SK-N-SH (cell line): Measurements from ENCODE around the gene FBN1. TPM values are rescaled to one million over a fixed set of nuclear protein-coding genes. Genes with fewer than 3 reads are reported as not detected.

Experiments
- CTCF ChIA-PET: fragments of 300-600, 350-600 bp; formaldehyde crosslinking; extraction: SDS; loops from one replicate; lab custom pipeline; 2021; lab: Yijun Ruan, JAX
- POLR2A ChIA-PET: fragments of 350-600 bp; sonication (Branson Sonifier 250); formaldehyde crosslinking; extraction: SDS; loops from one replicate; lab custom pipeline; 2020; ENCODE audit warnings: antibody characterized with exemption, inconsistent platforms; lab: Yijun Ruan, JAX
- DNase-seq: peaks from one replicate; pipeline ENCODE4 v3.0.0; 2012
- H2AFZ ChIP-seq: fragments of 200-600 bp; sonication (generic); 2 replicates; pipeline ENCODE4 v1.8.1; 2016; ENCODE audit warnings: antibody characterized with exemption, mild to moderate bottlenecking, low read depth
- H3F3A ChIP-seq: fragments of 200-600 bp; sonication (generic); replicated peaks from 2 replicates; pipeline ENCODE3; 2016; ENCODE audit warnings: antibody characterized with exemption, mild to moderate bottlenecking; ENCODE audit not compliant: insufficient read depth
- H3K27ac ChIP-seq, 2 experiments: fragments of 200-500 bp in 1 of 2; fragments of 200-600 bp in 1 of 2; sonication (Bioruptor generic) in 1 of 2; sonication (generic), shearing (Covaris generic) in 1 of 2; 2 replicates each; pipeline versions ENCODE4 v1.5.1 to v1.6.1; 2014 to 2016; ENCODE audit warnings: low read depth in 2 of 2, inconsistent platforms in 1 of 2, low read length in 1 of 2, mild to moderate bottlenecking in 1 of 2, mixed read lengths in 1 of 2
- H3K27me3 ChIP-seq: fragments of 200-600 bp; sonication (generic), shearing (Covaris generic); 2 replicates; pipeline ENCODE4 v1.6.1; 2016; ENCODE audit warnings: mixed run types; ENCODE audit not compliant: insufficient read depth
- H3K36me3 ChIP-seq, 2 experiments: fragments of 200-500 bp in 1 of 2; fragments of 200-600 bp in 1 of 2; sonication (Bioruptor generic) in 1 of 2; sonication (generic) in 1 of 2; replicated peaks in 1 of 2; 2 replicates each; pipeline versions ENCODE3 to v1.5.1; 2014 to 2016; ENCODE audit warnings: low read length in 1 of 2, mild to moderate bottlenecking in 1 of 2; ENCODE audit not compliant: insufficient read depth in 2 of 2, control insufficient read depth in 1 of 2
- H3K4me1 ChIP-seq, 2 experiments: fragments of 200-500 bp in 1 of 2; fragments of 200-600 bp in 1 of 2; sonication (Bioruptor generic) in 1 of 2; sonication (generic), shearing (Covaris generic) in 1 of 2; 2 replicates each; pipeline versions ENCODE4 v1.5.1 to v1.6.1; 2014 to 2016; ENCODE audit warnings: low read depth in 1 of 2, low read length in 1 of 2, mixed run types in 1 of 2; ENCODE audit not compliant: insufficient read depth in 2 of 2, control insufficient read depth in 1 of 2
- H3K4me2 ChIP-seq: fragments of 200-600 bp; sonication (generic), shearing (Covaris generic); 2 replicates; pipeline ENCODE4 v1.6.1; 2017; ENCODE audit warnings: mixed run types
- H3K4me3 ChIP-seq, 2 experiments: fragments of 200-500 bp in 1 of 2; fragments of 200-600 bp in 1 of 2; sonication (Bioruptor generic) in 1 of 2; sonication (generic), shearing (Covaris generic) in 1 of 2; 2 replicates each; pipeline versions ENCODE4 v1.5.1 to v1.8.1; 2014 to 2016; ENCODE audit warnings: low read depth in 2 of 2, inconsistent platforms in 1 of 2, low read length in 1 of 2, mild to moderate bottlenecking in 1 of 2, mixed read lengths in 1 of 2, moderate library complexity in 1 of 2
- H3K79me2 ChIP-seq: fragments of 200-600 bp; sonication (generic); 2 replicates; pipeline ENCODE4 v1.8.1; 2017; ENCODE audit warnings: mild to moderate bottlenecking; ENCODE audit not compliant: insufficient read depth
- H3K9ac ChIP-seq: fragments of 200-600 bp; sonication (generic); 2 replicates; pipeline ENCODE4 v1.6.1; 2017; ENCODE audit warnings: mixed run types
- H3K9me2 ChIP-seq: fragments of 200-600 bp; sonication (generic); 2 replicates; pipeline ENCODE4 v1.6.1; 2017; ENCODE audit warnings: mixed run types
- H3K9me3 ChIP-seq: fragments of 200-600 bp; sonication (generic); 2 replicates; pipeline ENCODE4 v1.6.1; 2017; ENCODE audit warnings: mixed run types, mild to moderate bottlenecking, moderate library complexity
- H4K20me1 ChIP-seq: fragments of 200-600 bp; sonication (generic); 2 replicates; pipeline ENCODE4 v1.6.1; 2017; ENCODE audit warnings: mild to moderate bottlenecking, mixed run types; ENCODE audit not compliant: insufficient read depth
- CHD2 ChIP-seq: fragments of 150-350 bp; IDR thresholded peaks from 2 replicates; pipeline ENCODE4 v1.6.1; 2018; ENCODE audit warnings: low read length; ENCODE audit not compliant: partially characterized antibody
- ELF1 ChIP-seq: IDR thresholded peaks from 2 replicates; pipeline ENCODE4 v1.4.0; 2012
- FOSL2 ChIP-seq: IDR thresholded peaks from 2 replicates; pipeline ENCODE4 v1.4.0; 2012; ENCODE audit warnings: low read depth, mild to moderate bottlenecking, moderate library complexity, borderline replicate concordance
- FOXJ3 ChIP-seq: sonication (generic); formaldehyde crosslinking; IDR thresholded peaks from 2 replicates; pipeline ENCODE4 v1.5.1; 2020; ENCODE audit warnings: mild to moderate bottlenecking, missing genetic modification reagents
- FOXM1 ChIP-seq: IDR thresholded peaks from 2 replicates; pipeline ENCODE4 v1.4.0; 2012; ENCODE audit warnings: low read depth, mild to moderate bottlenecking
- GATA2 ChIP-seq: sonication (generic); formaldehyde crosslinking; IDR thresholded peaks from 2 replicates; pipeline ENCODE4 v1.5.0; 2020; ENCODE audit warnings: mild to moderate bottlenecking, missing genetic modification reagents
- JUND ChIP-seq: IDR thresholded peaks from 2 replicates; pipeline ENCODE4 v1.4.0; 2012
- MEF2A ChIP-seq: IDR thresholded peaks from 2 replicates; pipeline ENCODE4 v1.4.0; 2012; ENCODE audit warnings: low read depth, borderline replicate concordance
- MXI1 ChIP-seq: IDR thresholded peaks from 2 replicates; pipeline ENCODE4 v1.6.1; 2012; ENCODE audit warnings: mild to moderate bottlenecking, low read depth, low read length, improper control_type of control experiment
- RAD21 ChIP-seq: IDR thresholded peaks from 2 replicates; pipeline ENCODE4 v1.6.1; 2012; ENCODE audit warnings: mild to moderate bottlenecking, low read length
- RCOR1 ChIP-seq: fragments of 150-350 bp; IDR thresholded peaks from 2 replicates; pipeline ENCODE4 v1.6.1; 2017; ENCODE audit warnings: antibody characterized with exemption, low read length
- RFX5 ChIP-seq: IDR thresholded peaks from 2 replicates; pipeline ENCODE4 v1.6.1; 2012; ENCODE audit warnings: mild to moderate bottlenecking, improper control_type of control experiment, low read length
- RXRA ChIP-seq: IDR thresholded peaks from 2 replicates; pipeline ENCODE4 v1.4.0; 2012; ENCODE audit warnings: low read depth, mild to moderate bottlenecking, borderline replicate concordance
- SIN3A ChIP-seq: IDR thresholded peaks from 2 replicates; pipeline ENCODE4 v1.6.1; 2012; ENCODE audit warnings: low read depth, mild to moderate bottlenecking, low read length, moderate library complexity, borderline replicate concordance
- TAF1 ChIP-seq: IDR thresholded peaks from 2 replicates; pipeline ENCODE4 v1.6.1; 2012; ENCODE audit warnings: low read depth, mild to moderate bottlenecking, low read length, moderate library complexity, borderline replicate concordance
- TCF12 ChIP-seq: IDR thresholded peaks from 2 replicates; pipeline ENCODE4 v1.4.0; 2012
- TEAD4 ChIP-seq: IDR thresholded peaks from 2 replicates; pipeline ENCODE4 v1.4.0; 2012; ENCODE audit warnings: mild to moderate bottlenecking, borderline replicate concordance; ENCODE audit not compliant: insufficient read depth
- YY1 ChIP-seq: IDR thresholded peaks from 2 replicates; pipeline ENCODE4 v1.4.0; 2012; ENCODE audit warnings: low read depth, mild to moderate bottlenecking
- WGBS: methylation state at CpG from one replicate; pipeline ENCODE4 v1.1.6; 2017; ENCODE audit warnings: low lambda C conversion rate; 5-methylcytosine and 5-hydroxymethylcytosine counted together
- polyA plus RNA-seq, 3 experiments: library from polyadenylated mRNA; depleted of rRNA; stranded (reverse); fragments of >200 nt; gene quantifications; 2 replicates each; pipeline ENCODE4 v1.2.3, GENCODE V29; 2012
- TF ChIP-seq, protein P1 (sequence below): IDR thresholded peaks from 2 replicates; pipeline ENCODE4 v1.4.0; 2012; ENCODE audit warnings: low read depth, borderline replicate concordance
- TF ChIP-seq, protein P2 (sequence below): fragments of 150-350 bp; IDR thresholded peaks from 2 replicates; pipeline ENCODE4 v1.6.1; 2017; ENCODE audit warnings: antibody characterized with exemption, low read length, low read depth, borderline replicate concordance
- TF ChIP-seq, protein P3 (sequence below): IDR thresholded peaks from 2 replicates; pipeline ENCODE4 v1.4.0; 2012; ENCODE audit warnings: low read depth
- TF ChIP-seq, protein P4 (sequence below): fragments of 200-600 bp; sonication (generic); IDR thresholded peaks from 2 replicates; pipeline ENCODE4 v1.6.1; 2017; ENCODE audit warnings: antibody characterized with exemption, mild to moderate bottlenecking, moderate library complexity

Gene FBN1
- polyA plus RNA-seq, 1 of the 3 experiments (the other 2 are of a cell fraction): 248 TPM

DNA sequence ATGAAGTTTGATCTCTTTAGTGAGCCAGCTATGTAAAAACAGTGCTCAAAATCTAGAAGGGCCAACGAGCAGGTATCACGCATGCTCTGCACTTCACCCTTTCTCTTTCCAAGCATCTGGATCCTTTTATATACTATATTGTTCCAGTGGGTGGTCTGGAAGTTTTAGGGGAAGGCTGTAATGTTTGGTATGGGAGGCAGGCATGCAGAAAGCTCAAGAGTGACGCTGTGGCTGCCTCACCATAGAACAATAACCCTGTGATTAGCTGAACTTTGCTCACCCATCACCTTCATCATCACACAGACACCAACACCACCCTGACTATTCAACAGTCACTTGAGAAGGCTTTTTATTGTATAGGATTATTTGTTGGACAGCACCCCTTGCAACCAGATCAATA, 81.6 kb downstream of the FBN1 start (continued):
- TF ChIP-seq, protein P1, sequence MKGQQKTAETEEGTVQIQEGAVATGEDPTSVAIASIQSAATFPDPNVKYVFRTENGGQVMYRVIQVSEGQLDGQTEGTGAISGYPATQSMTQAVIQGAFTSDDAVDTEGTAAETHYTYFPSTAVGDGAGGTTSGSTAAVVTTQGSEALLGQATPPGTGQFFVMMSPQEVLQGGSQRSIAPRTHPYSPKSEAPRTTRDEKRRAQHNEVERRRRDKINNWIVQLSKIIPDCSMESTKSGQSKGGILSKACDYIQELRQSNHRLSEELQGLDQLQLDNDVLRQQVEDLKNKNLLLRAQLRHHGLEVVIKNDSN: no peak
- TF ChIP-seq, protein P2, sequence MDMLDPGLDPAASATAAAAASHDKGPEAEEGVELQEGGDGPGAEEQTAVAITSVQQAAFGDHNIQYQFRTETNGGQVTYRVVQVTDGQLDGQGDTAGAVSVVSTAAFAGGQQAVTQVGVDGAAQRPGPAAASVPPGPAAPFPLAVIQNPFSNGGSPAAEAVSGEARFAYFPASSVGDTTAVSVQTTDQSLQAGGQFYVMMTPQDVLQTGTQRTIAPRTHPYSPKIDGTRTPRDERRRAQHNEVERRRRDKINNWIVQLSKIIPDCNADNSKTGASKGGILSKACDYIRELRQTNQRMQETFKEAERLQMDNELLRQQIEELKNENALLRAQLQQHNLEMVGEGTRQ: no peak
- TF ChIP-seq, all 33 proteins: peak for 0

DNA sequence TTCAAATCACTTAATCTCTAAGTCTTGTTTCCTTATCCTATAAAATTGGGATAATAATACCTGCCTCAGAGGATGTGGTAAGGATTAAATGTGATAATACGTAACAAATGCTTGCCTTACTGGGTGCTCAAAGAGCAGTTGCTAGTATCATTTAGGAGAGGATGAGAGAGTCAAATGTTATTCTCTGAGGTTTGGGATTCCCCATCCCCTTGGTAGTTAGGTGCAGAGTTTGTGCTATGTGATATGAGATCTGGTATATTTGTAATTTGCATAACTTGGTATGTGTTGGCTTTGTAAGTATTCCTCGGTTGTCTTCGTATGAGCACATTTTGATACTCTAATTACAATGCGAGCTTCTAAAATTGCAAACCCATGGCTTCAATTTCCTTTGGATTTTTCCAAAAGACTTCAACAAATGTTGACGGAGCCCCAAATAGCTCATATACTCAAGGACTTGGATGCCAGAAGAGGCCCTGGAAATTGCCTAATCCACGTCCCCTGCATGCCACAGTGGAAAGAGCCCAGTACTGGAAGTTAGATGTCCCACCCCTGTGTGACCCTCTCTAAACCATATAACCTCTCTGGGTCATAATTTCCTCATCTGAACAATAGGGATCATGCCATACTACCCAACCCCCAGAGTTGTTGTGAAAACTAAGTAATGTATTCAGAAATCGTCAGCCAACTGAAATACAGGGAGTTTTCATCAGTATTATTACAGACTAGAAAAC, 85.0 kb downstream of the FBN1 start:
- peak overlapping the region; percentile 46; the same call in 1 of the 2 replicates for H3K9ac ChIP-seq
- POLR2A ChIA-PET: no interaction called here
- H3K27ac ChIP-seq: peak overlapping the region; percentile 86 to 94
- H3K4me1 ChIP-seq: peaks cover 10 to 41% of the 10 kb centered on the region in 2 experiments
- no peak overlapping the region for H2AFZ ChIP-seq
- no peaks in the 10 kb centered on the region for H3K9me2 ChIP-seq
- H3K27me3 ChIP-seq: no peaks in the 10 kb centered on the region
- no peak overlapping the region; a peak in 1 of 4 replicates for H3K4me3 ChIP-seq
- CTCF ChIA-PET: no interaction called here
- H3K4me2 ChIP-seq: peak overlapping the region; percentile 53
- H3F3A ChIP-seq: peaks cover 51% of the 10 kb centered on the region
- TF ChIP-seq TAF1 (no peak), RFX5 (no peak), RAD21 (no peak), YY1 (no peak), SIN3A (no peak)
- TF ChIP-seq, protein P3, sequence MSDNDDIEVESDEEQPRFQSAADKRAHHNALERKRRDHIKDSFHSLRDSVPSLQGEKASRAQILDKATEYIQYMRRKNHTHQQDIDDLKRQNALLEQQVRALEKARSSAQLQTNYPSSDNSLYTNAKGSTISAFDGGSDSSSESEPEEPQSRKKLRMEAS: no peak
- no peak for DNase-seq
- H3K9me3 ChIP-seq: no peaks in the 10 kb centered on the region
- H4K20me1 ChIP-seq: peaks cover 33% of the 10 kb centered on the region
- 92% methylated on average over 7 of the region's 7 CpGs for WGBS
- H3K36me3 ChIP-seq: peaks cover 14 to 38% of the 10 kb centered on the region in 2 experiments
- H3K79me2 ChIP-seq: peaks cover 98% of the 10 kb centered on the region

DNA sequence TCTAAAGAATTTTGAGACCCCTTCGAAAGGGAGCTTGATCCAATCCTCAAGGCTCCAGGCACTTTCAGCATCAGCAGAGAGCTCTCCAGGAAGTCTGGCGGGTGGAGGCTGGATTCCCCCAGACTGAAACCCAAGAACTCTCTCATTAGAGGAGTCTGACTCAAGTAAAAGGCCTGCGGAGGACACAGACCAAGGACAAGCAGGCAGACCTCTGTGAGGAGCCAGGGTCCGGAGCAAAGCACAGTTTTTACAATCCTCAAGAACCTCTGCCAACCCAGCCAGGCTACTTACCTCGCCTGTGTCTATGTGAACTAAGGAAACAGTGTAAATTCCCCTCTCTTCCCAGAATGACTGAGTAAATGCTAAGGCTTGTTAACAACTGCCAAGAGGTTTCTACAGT, 86.2 kb downstream of the FBN1 start:
- ChIA-PET POLR2A (no interaction called here), CTCF (interaction anchor here (1.8 kb wide), 1 partner anchor 201 kb away, joined by 4 read pairs; no protein-coding TSS in a partner anchor)
- Histone ChIP-seq H2AFZ (no peak overlapping the region), H3K9me3 (no peaks in the 10 kb centered on the region), H3F3A (peaks cover 58% of the 10 kb centered on the region), H3K27ac (peak overlapping the region; percentile 86 to 94), H4K20me1 (peaks cover 23% of the 10 kb centered on the region), H3K79me2 (peaks cover 98% of the 10 kb centered on the region), H3K36me3 (peaks cover 16 to 42% of the 10 kb centered on the region in 2 experiments), H3K9ac (peak overlapping the region; percentile 46), H3K4me3 (peak overlapping the region in 1 of 2 experiments; percentile 1; a peak in 1 of 4 replicates), H3K9me2 (no peaks in the 10 kb centered on the region), H3K4me2 (peak overlapping the region; percentile 53), H3K27me3 (no peaks in the 10 kb centered on the region), H3K4me1 (peaks cover 5 to 53% of the 10 kb centered on the region in 2 experiments)
- 32% methylated on average over 5 of the region's 5 CpGs for WGBS
- no peak for DNase-seq
- TF ChIP-seq CHD2 (no peak), ELF1 (no peak), GATA2 (no peak), FOXJ3 (CRISPR knock-in tag) (no peak), JUND (peak; percentile 52), TEAD4 (peak; percentile 62; the same call in 1 of the 2 replicates), RXRA (0 out of 2 replicates have a peak, but pooled peaks have one; percentile 33), FOXM1 (no peak), TCF12 (peak; percentile 51; the same call in 1 of the 2 replicates), SIN3A (no peak), YY1 (no peak), RCOR1 (no peak), FOSL2 (peak; percentile 43; the same call in 1 of the 2 replicates), MEF2A (no peak), MXI1 (no peak), RFX5 (no peak)
- TF ChIP-seq, protein P2: no peak
- TF ChIP-seq, protein P4, sequence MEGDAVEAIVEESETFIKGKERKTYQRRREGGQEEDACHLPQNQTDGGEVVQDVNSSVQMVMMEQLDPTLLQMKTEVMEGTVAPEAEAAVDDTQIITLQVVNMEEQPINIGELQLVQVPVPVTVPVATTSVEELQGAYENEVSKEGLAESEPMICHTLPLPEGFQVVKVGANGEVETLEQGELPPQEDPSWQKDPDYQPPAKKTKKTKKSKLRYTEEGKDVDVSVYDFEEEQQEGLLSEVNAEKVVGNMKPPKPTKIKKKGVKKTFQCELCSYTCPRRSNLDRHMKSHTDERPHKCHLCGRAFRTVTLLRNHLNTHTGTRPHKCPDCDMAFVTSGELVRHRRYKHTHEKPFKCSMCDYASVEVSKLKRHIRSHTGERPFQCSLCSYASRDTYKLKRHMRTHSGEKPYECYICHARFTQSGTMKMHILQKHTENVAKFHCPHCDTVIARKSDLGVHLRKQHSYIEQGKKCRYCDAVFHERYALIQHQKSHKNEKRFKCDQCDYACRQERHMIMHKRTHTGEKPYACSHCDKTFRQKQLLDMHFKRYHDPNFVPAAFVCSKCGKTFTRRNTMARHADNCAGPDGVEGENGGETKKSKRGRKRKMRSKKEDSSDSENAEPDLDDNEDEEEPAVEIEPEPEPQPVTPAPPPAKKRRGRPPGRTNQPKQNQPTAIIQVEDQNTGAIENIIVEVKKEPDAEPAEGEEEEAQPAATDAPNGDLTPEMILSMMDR: no peak
